HG03103 (cell line): ENCODE measurements around the gene ZNF83.
A peak's percentile ranks its signal among the peaks of the same experiment; 100 is the strongest.
"Not testable (repeated sequence)": the region's sequence is repeated elsewhere in the genome, so short reads cannot be mapped to it uniquely, and the experiment has no call there.

Experiments
- ATAC-seq: cut with Tn5 transposase; IDR thresholded peaks from one replicate; pipeline ENCODE4 v1.9.1; 2021; ENCODE audit warnings: low read depth; ENCODE audit not compliant: unreplicated experiment

ZNF83 gene

GRCh38 chr19:52637718-52638585 is at the start of gene ZNF83:
Gene ZNF83, minus strand, starts transcription at chr19:52638355.
- peak; percentile 72 for ATAC-seq

DNA sequence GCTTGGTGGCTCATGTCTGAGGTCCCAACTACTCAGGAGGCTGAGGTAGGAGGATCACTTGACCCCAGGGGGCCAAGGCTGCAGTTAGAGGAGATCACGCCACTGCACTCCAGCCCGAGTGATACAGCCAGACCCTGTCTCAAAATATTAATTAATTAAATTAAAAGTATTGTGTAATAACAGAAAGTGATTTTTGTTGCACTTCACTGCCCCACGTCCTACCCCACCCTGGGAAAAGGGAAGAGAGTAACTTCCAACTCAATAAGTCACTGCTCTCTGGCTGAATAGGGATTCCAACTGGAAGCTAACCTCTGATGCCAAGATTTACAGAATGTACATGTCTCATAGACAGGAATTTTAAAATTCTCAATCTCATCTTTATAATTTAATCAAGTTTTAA is 49.5 kb upstream of the ZNF83 start:
- ATAC-seq: no peak

- no peak for ATAC-seq
These were observed 47.7 kb upstream of the ZNF83 start for GRCh38 chr19:52685811-52686210.

GRCh38 chr19:52681216-52681615 is 43.1 kb upstream of the ZNF83 start:
- not testable (repeated sequence) for ATAC-seq

DNA sequence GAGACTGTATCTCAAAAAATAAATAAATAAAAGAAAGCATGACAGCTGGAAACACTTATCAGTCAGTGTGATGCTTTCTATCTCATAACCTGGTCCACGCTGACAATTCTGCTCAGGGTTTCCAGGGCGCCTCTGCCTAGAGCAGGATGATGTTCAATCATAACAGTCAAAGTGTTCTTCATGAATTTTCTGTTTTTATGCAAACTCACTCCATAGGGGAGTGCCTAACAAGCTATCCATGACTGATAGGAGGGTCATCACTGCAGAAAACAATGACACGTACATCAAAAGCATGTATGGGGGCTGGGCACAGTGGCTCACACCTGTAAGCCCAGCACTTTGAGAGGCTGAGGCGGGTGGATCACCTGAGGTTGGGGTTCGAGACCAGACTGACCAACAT is 41.4 kb upstream of the ZNF83 start:
- ATAC-seq: no peak

- not testable (repeated sequence) for ATAC-seq
These were observed 37.1 kb upstream of the ZNF83 start for GRCh38 chr19:52675239-52675638.

DNA sequence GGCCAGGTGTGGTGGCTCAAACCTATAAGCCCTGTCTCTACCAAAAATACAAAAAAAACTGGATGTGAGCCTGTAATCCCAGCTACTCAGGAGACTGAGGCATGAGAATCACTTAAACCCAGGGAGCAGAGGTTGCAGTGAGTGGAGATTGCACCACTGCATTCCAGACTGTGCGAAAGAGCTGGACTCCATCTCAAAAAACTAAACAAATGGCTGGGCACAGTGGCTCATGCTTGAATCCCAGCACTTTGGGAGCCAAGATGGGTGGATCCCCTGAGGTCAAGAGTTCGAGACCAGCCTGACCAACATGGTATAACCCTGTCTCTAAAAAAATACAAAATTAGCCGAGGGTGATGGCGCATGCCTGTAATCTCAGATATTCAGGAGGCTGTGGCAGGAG is 34.9 kb upstream of the ZNF83 start:
- no peak for ATAC-seq

GRCh38 chr19:52670046-52670445 is 31.9 kb upstream of the ZNF83 start:
- ATAC-seq: no peak

- ATAC-seq: no peak
These were observed 31.4 kb upstream of the ZNF83 start for GRCh38 chr19:52669586-52669985.

- no peak for ATAC-seq
These were observed 29.8 kb upstream of the ZNF83 start for GRCh38 chr19:52667972-52668371.

- no peak for ATAC-seq
These were observed 28.4 kb upstream of the ZNF83 start for GRCh38 chr19:52666506-52666905.

DNA sequence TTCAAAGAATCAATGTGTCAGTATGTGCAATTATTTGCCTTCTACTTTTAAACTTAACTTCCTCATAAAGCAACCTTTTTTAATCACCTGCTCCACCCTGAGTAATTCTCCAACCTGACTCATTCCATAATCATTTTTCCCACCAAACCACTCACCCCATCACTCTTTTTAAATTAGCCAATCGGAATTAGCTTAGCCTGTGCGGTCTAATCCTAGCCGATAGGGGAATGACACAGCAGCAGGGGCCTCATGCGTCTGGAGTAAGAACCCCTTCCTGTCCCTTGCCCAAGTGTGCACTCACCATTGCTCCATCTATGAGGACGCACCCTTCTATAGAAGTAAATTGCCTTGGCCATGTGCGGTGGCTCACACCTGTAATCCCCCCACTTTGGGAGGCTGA is 27.4 kb upstream of the ZNF83 start:
- no peak for ATAC-seq

DNA sequence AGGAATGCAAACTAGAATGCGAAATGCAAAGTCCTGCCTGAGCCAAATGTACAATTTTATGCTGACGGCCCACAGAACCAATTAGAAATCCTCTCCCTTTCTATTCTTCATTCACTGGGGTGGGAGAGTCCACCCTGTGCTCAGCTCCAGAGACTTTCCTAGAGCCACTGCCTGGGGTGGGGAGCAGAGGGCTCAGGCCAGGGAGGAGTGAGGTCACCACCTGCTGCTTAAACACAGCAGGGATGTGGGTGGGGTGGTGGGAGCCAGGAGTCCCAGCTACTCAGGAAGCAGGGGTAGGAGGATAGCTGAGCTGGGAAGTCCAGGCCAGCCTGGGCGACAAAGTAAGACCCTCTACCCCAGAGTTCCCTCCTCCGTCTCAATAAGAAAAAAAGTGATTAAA is 26.9 kb upstream of the ZNF83 start:
- no peak for ATAC-seq

GRCh38 chr19:52664461-52664860 is 26.3 kb upstream of the ZNF83 start:
- no peak for ATAC-seq

DNA sequence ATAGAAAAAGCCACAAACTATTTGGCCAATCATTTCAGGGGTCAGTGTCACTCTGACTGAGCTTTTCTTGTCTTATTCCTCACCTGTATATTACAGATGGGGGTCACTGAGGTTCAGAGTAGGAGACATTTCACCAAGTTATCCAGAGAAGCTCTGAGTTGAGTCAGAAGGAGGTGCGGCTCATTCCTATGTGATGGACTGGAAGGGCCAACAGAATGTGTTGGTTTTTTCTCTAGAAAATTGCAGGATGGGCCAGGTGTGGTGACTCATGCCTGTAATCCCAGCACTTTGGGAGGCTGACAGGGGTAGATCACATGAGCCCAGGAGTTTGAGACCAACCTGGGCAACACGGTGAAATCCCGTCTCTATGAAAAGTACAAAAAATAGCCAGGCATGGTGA is 24.5 kb upstream of the ZNF83 start:
- no peak for ATAC-seq

DNA sequence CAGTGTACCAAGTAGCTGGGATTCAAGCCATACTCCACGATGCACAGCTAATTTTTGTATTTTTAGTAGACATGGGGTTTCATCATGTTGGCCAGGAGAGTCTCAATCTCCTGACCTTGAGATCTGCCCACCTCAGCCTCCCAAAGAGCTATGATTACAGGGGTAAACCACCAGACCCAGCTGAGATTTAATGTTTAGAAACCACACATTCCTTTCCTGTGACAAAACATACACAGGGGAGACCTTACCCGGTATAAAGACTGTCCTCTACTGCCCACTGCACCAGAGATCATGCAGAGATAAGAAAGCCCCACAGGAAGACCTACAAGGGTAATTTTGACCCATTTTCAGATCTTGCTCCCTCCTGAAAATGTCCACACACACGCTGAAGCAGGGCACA is 22.8 kb upstream of the ZNF83 start:
- no peak for ATAC-seq

GRCh38 chr19:52659013-52659412 is 20.9 kb upstream of the ZNF83 start:
- ATAC-seq: no peak

- ATAC-seq: no peak
These were observed 20.4 kb upstream of the ZNF83 start for GRCh38 chr19:52658595-52658994.

DNA sequence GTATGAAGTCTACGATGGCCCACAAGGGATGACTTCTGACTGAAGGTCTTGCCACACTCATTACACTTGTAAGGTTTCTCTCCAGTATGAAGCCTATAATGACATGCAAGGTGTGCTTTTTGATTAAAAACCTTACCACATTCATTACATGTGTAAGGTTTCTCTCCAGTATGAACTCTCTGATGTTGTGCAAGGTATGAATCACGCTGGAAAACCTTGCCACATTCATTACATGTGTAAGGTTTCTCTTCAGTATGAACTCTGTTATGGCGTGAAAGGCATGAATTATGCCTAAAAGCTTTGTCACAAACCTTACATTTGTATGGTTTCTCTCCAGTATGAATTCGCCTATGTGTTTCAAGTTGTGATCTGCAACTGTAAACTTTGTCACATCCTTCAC is 15.0 kb upstream of the ZNF83 start:
- no peak for ATAC-seq

DNA sequence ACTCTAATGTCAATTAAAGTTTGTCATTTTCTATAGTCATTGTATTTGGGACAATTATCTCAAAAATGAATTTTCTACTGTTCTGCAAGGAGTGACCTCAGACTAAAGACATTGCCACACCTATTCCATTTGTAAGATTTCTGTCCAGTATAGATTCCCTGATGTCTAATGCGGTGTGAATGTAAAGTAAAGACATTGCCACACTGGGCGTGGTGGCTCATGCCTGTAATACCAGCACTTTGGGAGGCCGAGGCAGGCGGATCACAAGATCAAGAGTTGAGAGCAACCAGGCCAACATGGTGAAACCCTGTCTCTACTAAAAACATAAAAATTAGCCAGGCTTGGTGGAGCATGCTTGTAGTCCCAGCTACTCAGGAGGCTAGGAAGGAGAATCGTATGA is 13.8 kb upstream of the ZNF83 start:
- no peak for ATAC-seq

- no peak for ATAC-seq
These were observed 10.3 kb upstream of the ZNF83 start for GRCh38 chr19:52648336-52649016.

DNA sequence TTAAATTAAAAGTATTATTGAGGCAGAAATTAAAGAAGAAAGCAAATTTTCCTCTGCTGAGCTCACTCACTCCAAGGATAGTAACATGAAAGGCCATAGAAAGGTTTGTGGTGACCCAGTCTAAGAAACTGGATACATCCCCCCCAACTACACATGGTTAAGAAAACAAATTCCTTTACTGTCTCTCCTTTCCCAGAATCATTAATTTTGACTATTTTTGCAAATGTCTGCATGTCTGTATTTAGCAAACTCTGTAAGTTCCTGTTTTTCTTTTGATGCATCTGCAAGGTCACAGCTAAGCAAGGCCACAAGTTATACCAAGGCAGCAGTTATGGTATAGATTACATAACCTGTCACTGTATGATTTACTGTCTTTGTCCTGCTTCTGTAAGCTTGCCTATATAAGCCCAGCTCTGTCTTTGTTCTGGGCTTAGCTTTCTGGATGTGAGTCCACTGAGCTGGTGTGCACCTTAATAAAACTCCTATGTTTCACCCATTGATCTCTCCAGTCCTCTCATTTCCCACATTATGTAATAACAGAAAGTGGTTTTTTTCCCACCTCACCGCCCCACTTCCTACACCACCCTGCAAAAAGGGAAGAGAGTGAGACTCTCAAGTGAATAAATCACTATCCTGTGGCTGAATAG is 8.5 kb upstream of the ZNF83 start:
- no peak for ATAC-seq
